H4 (cell line): ENCODE measurements around the gene SARM1. TPM values are rescaled to one million over a fixed set of nuclear protein-coding genes. Genes with fewer than 3 reads are reported as not detected.
A peak's percentile ranks its signal among the peaks of the same experiment; 100 is the strongest.
"Not testable (repeated sequence)": the region's sequence is repeated elsewhere in the genome, so short reads cannot be mapped to it uniquely, and the experiment has no call there.

Experiments used
- DNase-seq: peaks from one replicate; pipeline ENCODE4 v3.0.0-alpha.2; 2015; ENCODE audit warnings: low spot score
- total RNA-seq: library from RNA; depleted of rRNA; stranded (reverse); fragments of >200 nt; shearing (Covaris generic); gene quantifications from 2 replicates; pipeline ENCODE4 v1.2.3, GENCODE V29; 2014; rRNA removed

SARM1 gene
- total RNA-seq, 1 experiment from 2014 or later, result 8.7 TPM

DNA sequence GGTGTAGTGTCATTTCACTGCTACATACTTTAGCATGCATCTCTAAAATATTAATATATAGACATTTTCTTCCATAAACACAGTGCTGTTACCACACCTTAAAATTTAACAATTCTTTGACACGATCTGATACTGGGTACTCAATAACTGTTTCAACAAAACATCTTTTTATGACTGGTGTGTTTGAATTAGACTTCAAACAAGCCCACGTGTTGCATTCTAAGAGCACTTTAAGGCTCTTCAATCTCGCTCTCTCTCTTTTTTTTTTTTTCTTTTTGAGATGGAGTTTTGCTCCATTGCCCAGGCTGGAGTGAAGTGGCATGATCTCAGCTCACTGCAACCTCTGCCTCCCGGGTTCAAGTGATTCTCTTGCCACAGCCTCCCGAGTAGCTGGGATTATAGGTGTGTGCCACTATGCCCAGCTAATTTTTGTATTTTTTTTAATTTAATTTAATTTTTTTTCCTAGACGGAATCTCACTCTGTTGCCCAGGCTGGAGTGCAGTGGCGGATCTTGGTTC, 50.4 kb downstream of the SARM1 start:
- DNase-seq, result no peak

DNA sequence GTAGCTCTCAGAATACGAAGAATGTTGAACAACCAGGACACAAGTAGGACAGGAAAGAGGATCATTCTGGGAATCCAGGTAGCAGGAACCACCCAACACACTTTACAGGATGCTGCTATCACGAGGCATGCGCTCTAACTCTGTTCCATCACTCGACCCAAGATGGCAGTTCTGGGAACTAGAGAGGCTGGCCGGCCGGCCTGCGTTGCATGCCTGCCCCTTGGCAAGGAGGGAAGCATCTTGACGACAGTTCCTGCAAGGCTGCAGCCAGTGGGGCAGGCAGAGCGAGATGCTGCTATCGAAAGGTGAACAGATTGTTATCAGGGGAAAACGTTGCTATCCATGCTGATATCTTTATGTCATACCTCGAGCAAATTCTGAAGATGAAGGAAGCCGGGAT, 53.7 kb downstream of the SARM1 start:
- DNase-seq, result no peak

DNA sequence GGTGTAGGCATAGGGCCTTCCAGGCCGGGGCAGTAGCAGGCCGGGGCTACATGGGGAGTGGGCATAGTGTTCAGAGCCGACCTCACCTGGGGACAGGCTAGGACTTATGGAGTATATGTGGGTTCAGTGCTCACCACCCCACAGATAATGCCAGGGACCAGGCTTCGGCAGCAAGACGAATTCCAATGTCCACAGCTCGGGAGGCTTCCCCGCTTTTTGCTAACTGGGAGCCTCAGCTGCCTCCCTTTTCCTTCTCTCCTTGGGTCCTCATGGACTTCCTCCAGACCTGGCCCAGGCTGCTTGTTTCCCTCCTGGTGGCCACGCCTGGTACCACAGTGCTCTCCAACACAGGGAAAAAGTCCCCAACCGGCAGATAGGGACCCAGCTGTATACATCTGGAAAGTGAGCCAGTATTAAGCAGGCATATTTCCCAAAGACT, 54.6 kb downstream of the SARM1 start:
- DNase-seq, result peak; percentile 29

DNA sequence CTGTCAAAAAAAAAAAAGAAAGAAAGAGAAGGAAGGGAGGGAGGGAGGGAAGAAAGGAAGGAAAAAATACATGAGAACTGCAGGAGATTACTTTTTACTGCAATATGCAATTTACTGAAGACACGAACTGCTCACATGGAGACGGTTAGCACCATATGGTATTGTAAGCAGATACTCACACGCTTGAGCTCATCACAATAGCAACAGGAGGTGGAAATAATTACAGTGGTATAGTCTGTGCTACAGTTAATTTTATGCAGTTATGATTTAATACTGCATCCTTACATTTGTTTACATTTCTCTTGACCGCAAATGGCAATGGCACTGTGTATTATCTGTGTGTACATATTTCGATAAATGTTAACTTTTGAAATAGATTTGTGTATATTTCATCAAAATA, 55.9 kb downstream of the SARM1 start:
- no peak for DNase-seq

DNA sequence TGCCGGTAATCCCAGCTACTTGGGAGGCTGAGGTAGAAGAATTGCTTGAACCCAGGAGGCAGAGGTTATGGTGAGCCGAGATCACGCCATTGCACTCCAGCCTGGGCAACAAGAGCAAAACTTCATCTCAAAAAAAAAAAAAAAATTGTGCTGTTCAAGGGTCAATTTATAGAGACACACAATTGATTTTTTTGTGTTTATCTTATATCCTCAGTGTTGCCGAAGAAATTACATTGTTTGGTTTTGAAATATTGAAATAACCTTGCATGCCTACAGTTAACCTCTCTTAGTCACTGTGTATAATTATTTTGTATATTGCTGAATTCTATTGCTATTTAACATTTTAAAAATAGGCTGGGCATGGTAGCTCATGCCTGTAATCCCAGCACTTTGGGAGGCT, 56.5 kb downstream of the SARM1 start:
- not testable (repeated sequence) for DNase-seq

DNA sequence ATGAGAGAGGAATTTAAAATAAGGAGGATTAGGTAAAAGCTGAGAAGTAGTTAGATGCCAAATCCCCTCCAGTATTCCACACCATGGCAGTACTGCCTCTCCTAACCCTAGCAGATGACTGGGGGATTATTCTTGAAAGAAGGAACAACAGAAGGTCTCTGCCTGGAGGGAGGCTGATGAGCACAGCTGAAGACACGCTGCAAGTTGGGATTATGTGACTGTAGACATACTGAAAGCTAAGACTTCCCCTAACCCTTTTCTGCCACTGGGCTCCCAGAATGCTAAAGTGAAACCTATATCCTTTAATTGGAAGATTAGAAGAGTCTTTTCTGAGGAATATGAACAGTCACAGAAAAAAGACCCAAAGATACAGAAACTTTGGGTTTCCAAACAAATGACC, 62.2 kb downstream of the SARM1 start:
- no peak for DNase-seq

DNA sequence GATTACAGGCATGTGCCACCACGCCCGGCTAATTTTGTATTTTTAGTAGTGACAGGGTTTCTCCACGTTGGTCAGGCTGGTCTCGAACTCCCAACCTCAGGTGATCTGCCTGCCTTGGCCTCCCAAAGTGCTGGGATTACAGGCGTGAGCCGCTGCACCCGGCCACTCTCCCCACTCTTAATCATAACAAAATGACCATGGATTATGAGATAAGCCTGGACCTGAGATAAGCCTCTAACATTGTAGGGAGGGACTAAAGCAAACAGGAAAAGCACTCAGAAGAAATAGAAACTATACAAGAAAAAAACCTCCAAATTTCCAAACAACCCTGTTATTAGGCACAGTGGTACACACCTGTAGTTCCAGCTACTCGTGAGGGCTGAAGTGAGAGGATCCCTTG, 62.8 kb downstream of the SARM1 start:
- not testable (repeated sequence) for DNase-seq

DNA sequence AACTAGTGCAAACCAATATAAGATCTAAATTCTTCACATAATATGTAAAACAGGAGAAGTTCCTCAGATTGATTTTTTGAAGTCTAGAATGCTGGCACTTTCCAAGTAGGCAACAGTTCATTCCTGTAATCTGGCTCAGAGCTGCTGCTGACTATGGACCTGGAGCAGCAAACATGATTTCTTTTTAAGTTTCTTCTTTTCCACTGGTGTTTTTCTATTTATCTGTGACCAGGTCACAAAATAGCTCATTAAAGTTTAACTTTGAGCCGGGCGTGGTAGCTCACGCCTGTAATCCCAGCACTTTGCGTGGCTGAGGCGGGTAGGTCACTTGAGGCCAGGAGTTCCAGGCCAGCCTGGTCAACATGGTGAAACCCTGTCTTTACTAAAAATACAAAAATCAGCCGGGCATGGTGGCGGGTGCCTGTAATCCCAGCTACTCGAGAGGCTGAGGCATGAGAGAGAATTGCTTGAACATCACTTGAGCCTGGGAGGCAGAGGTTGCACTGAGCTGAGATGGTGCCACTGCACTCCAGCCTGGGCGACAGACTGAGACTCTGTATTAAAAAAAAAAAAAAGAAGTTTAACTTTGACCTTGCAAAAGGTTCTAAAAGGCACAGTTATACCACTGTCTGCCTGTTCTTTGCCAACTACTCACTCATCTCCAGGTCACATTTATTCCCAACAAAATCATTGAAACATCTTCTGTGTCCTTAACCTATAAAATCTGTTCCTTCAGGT, 72.6 kb downstream of the SARM1 start:
- no peak for DNase-seq

DNA sequence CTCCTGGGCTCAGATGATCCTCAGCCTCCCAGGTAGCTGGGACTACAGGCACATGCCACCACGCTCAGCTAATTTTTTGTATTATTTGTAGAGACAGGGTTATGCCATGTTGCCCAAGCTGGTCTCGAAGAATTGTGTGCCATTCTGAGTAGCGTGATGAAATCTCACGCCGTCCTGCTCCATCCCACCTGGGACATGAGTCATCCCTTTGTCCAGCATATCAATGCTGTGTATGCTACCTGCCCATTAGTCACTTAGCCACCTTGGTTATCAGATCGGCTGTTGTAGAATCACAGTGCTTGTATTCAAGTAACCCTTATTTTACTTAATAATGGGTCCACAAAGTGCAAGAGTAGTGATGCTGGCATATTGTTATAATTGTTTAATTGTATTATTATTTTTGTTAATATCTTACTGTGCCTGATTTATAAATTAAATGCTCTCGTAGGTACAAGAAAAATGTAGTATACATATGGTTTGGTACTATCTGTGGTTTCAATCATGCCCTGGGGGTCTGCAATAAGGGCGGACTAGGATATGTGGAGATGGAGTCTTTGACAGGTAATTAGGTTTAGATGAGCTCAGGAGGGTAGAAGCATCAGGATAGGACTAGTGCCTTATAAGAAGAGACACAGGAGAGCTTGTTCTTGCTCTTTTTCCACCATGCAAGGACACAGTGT, 75.4 kb downstream of the SARM1 start:
- DNase-seq, result no peak

DNA sequence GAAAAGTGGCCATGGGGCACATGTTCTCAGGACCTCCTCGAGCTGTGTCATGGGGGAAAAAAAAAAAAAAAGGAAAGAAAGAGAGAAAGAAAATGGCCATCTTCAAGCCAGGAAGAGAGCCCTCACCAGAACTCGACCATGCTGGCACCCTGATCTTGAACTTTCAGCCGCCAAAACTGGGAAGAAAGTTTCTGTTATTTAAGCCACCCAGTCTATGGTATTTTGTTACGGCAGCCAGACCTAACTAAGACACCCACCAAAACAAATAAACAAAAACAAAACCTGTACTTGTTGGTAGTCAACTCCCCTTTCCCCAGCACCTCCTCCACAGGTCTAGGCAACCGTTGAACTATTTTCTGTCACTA, 75.9 kb downstream of the SARM1 start:
- no peak for DNase-seq

DNA sequence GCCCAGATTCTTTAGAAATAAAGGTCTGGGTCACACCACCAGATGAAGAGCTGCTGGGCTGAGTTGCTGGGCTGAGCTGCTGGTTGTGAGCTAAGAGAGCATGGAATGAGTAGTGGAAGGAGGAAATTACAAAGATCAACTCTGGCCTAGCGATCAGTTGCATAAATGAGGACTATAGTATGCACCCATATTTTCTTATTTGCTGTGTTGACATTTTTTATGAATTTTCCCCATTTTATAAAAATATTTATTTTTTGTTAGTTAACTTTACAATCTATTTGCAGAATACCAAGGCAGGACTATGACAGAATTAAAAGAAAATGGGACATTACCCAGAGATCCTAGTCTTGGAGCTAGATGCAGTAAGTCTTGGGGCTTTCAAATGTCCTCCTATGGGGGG, 78.4 kb downstream of the SARM1 start:
- no peak for DNase-seq

Other genes with a start within 250 kb of the SARM1 start
- gene TMEM97, start 52.5 kb upstream of the SARM1 start, total RNA-seq, result 44.6 and 54.0 TPM in 2 replicates
- 31.1 and 34.5 TPM in 2 replicates for gene IFT20, start 36.2 kb upstream of the SARM1 start, total RNA-seq
- gene TNFAIP1, start 35.9 kb upstream of the SARM1 start, total RNA-seq, result 25.1 and 26.3 TPM in 2 replicates
- gene POLDIP2, start 14.2 kb upstream of the SARM1 start, total RNA-seq, result 108 and 110 TPM in 2 replicates
- gene SEBOX, start 6.5 kb upstream of the SARM1 start, total RNA-seq, result not detected in 2 replicates
- not detected in 2 replicates for gene VTN, start 1.4 kb upstream of the SARM1 start, total RNA-seq
- 4.7 and 4.9 TPM in 2 replicates for gene SLC46A1, start 34.5 kb downstream of the SARM1 start, total RNA-seq
- gene SLC13A2, start 102.0 kb downstream of the SARM1 start, total RNA-seq, result not detected in 2 replicates
- not detected in 2 replicates for gene FOXN1, start 134.7 kb downstream of the SARM1 start, total RNA-seq
- 39.0 and 39.7 TPM in 2 replicates for gene UNC119, start 180.9 kb downstream of the SARM1 start, total RNA-seq
- 74.4 and 90.7 TPM in 2 replicates for gene PIGS, start 199.8 kb downstream of the SARM1 start, total RNA-seq
- gene ALDOC, start 205.2 kb downstream of the SARM1 start, total RNA-seq, result 6.2 and 8.1 TPM in 2 replicates
- gene SPAG5, start 227.3 kb downstream of the SARM1 start, total RNA-seq, result 72.2 and 80.2 TPM in 2 replicates
- gene RSKR, start 242.5 kb downstream of the SARM1 start, total RNA-seq, result 2.2 and 2.9 TPM in 2 replicates